M059J (cell line): Measurements from ENCODE around the gene ASTN2. TPM values are rescaled to one million over a fixed set of nuclear protein-coding genes. Genes with fewer than 3 reads are reported as not detected.
A peak's percentile ranks its signal among the peaks of the same experiment; 100 is the strongest.
"Not testable (repeated sequence)": the region's sequence is repeated elsewhere in the genome, so short reads cannot be mapped to it uniquely, and the experiment has no call there.

Experiments
- DNase-seq: peaks from one replicate; pipeline ENCODE4 v3.0.0-alpha.2; 2012; ENCODE audit warnings: low read depth
- total RNA-seq: library from RNA; depleted of rRNA; stranded (reverse); fragments of >200 nt; shearing (Covaris generic); gene quantifications from 2 replicates; pipeline ENCODE4 v1.2.3, GENCODE V29; 2014

The ASTN2 gene
- total RNA-seq, 1 experiment from 2014 or later: 4.2 TPM

- DNase-seq: no peak
These were observed 339.9 kb downstream of the ASTN2 start for GRCh38 chr9:117074784-117075520.

DNA sequence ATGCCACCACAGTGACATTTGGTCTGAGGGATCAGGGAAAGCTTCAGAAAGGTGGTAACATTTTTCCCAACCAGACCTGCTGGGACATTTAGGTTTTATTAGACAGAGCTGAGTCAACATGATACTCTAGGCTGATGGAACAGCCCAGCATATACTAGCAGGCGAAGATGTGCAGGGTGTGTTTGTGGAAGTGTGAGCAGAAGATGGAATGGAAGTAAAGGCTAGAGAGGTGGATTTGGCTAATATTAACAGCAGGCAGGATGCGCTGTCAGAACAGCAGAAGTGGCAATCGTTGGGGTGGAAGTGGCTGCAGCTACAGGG, 340.6 kb downstream of the ASTN2 start:
- DNase-seq: no peak

GRCh38 chr9:117073539-117074341, 341.1 kb downstream of the ASTN2 start:
- DNase-seq: peak; percentile 37

GRCh38 chr9:117073071-117073470, 341.8 kb downstream of the ASTN2 start:
- no peak for DNase-seq

DNA sequence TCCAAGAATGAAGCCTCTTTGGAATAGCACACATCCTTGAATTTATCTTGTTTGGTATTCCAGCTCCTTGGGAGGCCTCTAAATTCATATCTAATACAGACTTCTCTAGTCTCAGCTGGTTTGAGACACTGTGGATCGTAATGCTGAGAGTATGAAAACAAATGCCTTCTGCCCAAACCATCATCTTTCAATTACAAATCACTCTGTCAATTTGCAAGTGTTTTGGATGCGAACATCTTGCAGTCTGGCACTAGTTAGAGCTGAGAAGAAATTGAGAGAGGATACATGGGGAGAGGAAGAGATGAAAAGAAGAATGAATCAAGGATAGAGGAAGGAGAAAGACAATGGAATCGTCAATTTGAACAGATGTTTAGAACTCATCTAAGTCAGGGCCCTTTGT, 342.6 kb downstream of the ASTN2 start:
- DNase-seq: no peak

DNA sequence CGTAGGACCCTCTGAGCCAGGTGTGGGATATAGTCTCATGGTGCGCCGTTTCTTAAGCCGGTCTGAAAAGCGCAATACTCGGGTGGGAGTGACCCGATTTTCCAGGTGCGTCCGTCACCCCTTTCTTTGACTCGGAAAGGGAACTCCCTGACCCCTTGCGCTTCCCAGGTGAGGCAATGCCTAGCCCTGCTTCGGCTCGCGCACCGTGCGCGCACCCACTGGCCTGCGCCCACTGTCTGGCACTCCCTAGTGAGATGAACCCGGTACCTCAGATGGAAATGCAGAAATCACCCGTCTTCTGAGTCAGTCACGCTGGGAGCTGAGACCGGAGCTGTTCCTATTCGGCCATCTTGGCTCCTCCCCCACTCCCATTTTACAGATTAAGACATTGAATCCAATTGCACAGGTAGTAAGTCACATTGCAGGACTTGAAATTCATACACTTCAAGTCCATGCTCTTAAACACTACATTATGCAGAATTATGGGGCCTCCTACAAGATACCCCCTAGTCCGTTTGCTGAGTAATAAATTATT, 343.1 kb downstream of the ASTN2 start:
- not testable (repeated sequence) for DNase-seq

GRCh38 chr9:117063721-117064471, 351.0 kb downstream of the ASTN2 start:
- DNase-seq: no peak

- DNase-seq: no peak
These were observed 353.9 kb downstream of the ASTN2 start for GRCh38 chr9:117060963-117061362.

DNA sequence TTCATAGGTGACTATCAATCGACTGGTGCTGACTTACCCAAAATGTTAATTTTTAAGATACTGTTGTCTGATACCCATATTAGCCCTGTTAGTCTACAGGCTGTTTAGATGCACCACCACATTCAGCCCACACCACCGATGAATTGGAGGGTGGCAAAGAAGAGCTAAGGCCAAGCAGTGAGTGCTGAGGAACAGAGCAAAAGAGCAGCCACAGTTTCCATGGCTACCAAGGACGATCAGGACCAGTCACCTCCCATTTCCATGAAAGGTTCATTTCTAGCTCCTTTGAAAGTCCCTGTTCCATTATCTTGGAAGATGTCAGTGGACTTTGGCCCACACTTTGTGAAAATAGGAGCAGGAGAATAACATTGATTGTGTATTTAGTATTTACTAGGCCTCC, 364.9 kb downstream of the ASTN2 start:
- no peak for DNase-seq

DNA sequence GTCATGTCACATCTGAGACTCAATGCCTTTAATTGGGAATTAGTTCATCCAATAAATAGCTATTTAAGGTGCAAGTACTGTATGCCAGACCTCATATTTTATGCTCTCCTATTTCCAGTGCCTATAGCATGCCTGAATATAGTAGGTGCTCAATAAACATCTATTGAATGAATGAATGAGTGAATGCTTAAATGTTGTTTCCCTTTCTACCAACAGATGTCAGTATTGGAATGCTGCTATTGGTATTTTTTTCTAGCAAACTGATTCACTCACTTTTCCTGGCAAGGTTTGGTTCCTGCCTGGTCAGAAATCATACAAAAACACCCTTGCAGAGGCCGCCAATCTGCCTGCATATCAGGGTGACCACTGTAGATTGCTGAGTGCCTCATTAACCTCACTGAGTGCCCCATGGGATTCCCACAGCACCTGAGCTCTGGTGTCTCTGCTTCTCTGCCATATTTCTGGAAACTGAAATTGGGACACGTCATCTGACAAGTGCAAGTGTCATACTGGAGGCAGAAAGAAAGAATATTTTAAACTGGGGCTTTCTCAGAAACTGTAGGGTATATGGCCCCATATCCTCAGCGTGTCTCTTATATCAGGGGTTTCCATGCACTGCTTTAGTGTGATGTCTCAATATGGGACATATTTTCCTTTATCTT, 368.1 kb downstream of the ASTN2 start:
- DNase-seq: no peak

DNA sequence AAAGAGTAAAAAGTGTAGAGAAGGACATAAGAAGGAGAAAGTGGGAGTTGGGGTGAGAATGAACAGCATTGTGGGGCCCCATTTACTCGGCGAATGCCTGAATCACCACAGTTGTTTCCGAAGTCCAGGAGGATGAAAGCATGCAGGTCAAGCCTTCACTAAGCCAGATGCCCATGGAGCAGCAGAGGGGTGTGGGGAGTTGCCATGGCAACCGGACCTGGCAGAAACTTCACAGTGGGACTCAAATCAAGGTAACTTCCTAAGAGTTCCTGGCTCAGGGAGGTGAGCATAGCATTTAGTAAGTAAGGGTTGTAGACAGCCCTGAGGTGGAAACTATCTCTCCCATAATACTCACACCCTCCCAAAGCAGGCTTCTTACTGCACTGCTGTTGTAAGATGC, 370.6 kb downstream of the ASTN2 start:
- no peak for DNase-seq

- no peak for DNase-seq
These were observed 371.7 kb downstream of the ASTN2 start for GRCh38 chr9:117043159-117043558.

- DNase-seq: no peak
These were observed 379.3 kb downstream of the ASTN2 start for GRCh38 chr9:117035546-117035945.

DNA sequence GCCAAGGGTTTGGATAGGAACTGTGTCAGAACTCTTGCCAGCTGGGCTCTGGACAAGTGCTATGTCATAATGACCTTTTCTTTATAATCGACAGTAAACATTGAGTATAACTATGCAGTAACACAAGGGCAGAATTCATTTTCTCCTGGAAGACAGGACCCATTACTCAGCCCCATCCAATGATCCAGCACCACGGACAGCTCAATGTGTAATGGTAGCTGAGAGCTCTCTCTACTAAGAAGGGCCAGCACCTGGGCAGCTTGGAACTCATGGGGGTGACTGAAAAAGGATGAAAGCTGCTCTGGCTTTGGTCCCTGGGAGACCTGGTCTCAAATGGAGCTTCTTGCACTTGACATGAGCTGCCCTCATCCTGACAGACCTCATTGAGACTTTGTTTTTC, 380.0 kb downstream of the ASTN2 start:
- peak; percentile 31 for DNase-seq

DNA sequence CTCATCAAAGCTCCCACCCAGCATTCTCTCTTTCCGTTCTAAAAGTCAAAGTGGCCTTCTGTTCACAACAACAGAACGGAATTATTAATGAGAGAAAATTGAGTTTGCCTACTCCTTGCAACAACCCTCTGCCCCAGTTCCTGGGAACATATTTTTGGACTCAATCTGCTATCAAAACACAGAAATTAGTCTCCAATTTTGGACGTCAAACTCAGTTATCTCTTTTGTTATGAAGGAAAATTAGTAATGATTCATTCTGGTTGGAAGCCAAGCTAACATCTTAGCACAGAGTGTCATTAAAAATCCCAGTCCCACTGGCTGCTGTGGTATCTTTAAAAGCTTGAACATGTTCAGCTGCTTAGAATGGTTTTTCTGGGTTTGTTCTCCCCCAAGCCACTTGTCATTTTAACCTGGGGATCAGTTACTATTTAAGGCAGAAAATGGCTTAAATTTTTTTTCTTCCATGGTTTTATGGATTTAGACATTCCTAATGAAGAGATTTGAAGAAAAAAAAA, 384.5 kb downstream of the ASTN2 start:
- DNase-seq: no peak

DNA sequence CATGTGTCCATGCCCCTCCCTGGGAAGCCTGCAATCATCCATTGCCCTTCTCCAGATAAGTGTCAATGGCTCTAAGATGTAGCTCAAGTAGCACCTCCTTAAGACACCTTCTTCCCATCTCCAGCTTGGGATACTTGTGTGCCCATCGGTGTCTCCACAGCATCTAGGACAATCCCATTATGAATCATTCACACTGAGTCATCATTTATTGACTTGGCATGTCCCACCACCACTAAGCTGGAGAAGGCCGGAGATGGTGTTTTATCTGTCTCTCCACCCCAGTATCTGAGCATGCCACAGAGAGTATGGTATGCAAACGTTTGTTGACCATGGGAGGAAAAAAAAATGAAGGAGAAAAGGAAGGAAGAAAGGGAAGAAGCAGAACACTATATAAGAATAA, 385.5 kb downstream of the ASTN2 start:
- DNase-seq: no peak

DNA sequence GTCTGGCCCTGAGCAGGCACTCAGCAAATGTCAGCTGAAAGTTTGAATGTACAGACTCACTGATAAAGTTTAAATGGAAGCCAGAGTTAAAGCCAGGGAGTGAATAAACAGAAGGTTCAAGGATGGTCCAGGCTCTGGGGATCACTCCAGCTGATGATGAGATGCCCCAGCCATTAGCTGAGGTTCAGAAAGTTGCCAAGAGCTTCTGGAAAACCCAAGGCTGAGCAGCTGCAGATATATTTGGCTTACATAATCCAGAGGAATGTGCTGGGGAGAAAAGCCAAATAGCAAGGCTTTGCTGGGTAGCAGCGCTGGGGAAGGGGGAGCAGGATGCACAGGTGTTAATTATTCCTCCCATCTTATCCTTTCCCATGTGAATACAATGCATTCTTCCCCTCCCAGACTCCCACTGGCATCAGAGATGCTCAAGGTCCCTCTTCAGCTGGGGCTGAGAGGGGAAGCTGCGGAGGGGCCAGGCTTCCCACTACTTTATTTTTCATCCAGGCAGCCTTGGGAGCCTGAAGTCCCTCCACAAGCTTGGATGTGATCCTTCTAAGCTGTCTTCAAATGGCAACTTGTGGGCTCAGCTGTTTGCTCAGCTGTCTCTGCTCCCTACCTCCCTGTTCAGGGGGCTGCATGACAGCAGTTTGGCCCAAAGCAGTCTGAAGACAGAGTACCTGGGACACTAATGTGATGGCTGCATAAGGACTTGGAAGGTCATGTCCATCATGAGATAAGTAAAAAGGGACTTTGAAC, 386.6 kb downstream of the ASTN2 start:
- no peak for DNase-seq

DNA sequence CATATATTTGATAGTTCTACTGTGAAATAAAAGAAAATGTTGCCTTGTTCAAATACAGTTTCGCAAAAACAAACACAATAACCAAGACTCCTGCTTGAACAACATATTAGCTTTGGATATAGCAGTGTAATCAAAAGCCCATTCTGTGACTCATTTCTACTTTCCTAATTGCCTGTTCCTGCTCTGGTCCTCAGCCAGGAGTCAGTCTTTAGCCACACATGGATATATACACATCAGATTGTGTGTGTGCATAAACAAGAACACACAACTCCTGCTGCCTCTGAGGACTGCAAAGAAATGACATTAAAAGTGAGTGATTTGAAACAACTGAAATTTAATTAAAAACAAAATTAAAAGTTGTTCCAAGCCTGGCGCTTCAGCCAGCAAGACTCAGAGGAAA, 393.0 kb downstream of the ASTN2 start:
- peak; percentile 5 for DNase-seq

GRCh38 chr9:117018966-117019617, 395.8 kb downstream of the ASTN2 start:
- no peak for DNase-seq

DNA sequence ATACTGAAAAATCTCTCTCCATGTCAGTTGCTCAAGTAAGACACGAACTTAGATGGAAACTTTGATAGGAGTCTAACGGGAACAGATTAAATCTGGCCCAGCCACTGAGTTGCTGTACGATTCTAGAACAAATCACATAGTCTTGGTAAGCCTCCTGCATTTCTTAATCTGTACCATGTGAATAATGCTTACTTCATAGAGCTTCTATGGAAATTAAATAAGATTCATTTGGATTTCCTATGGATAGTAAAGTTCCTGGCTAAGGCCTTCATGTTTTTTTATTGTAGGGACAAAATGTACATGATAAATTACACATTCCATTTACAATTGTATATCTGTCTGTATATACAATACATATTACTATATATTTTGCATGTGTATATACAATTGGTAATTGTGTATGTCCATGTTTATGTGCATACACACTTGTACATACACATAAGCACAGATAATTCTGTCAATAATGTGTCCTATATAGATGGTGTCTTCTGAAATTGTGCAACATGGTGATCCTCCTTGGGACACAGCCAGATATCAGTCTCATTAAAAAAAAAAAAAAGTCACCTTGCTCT, 397.4 kb downstream of the ASTN2 start:
- no peak for DNase-seq
